ENCODE results near the gene SLC25A11.

The SLC25A11 gene

GRCh38 chr17:4939796-4940554 is at the start of gene SLC25A11, which contains the start of gene RNF167:
Gene SLC25A11, minus strand, starts transcription at chr17:4940046. Its CDS starts 136 bp downstream, at chr17:4939910.
Gene RNF167, plus strand, starts transcription at chr17:4940268. Its CDS starts 642 bp downstream, at chr17:4940910.
- peak; percentile 92 to 97 for DNase-seq (ENCODE audit: extremely low read depth in 1 of 2, low read depth in 1 of 2)

- no peak for DNase-seq (ENCODE audit: extremely low read depth in 1 of 2, low read depth in 1 of 2)
Observed at GRCh38 chr17:4987767-4988567, 48.1 kb upstream of the SLC25A11 start.

- DNase-seq (ENCODE audit: extremely low read depth in 1 of 2, low read depth in 1 of 2), result peak; percentile 77 to 84
Observed at GRCh38 chr17:4986951-4987766, 47.3 kb upstream of the SLC25A11 start, which contains the start of gene CAMTA2. Gene CAMTA2, minus strand, starts transcription at chr17:4987675. Its CDS starts 1,453 bp downstream, at chr17:4986222.

- no peak for DNase-seq (ENCODE audit: extremely low read depth in 1 of 2, low read depth in 1 of 2)
Observed at GRCh38 chr17:4986403-4986802, 46.6 kb upstream of the SLC25A11 start.

- no peak for DNase-seq (ENCODE audit: extremely low read depth in 1 of 2, low read depth in 1 of 2)
Observed at GRCh38 chr17:4982305-4982704, 42.5 kb upstream of the SLC25A11 start.

- no peak for DNase-seq (ENCODE audit: extremely low read depth in 1 of 2, low read depth in 1 of 2)
Observed at GRCh38 chr17:4980644-4981216, 40.9 kb upstream of the SLC25A11 start.

GRCh38 chr17:4978726-4979125 is 38.9 kb upstream of the SLC25A11 start:
- no peak for DNase-seq (ENCODE audit: extremely low read depth in 1 of 2, low read depth in 1 of 2)

- no peak for DNase-seq (ENCODE audit: extremely low read depth in 1 of 2, low read depth in 1 of 2)
Observed at GRCh38 chr17:4974115-4974670, 34.3 kb upstream of the SLC25A11 start.

- no peak for DNase-seq (ENCODE audit: extremely low read depth in 1 of 2, low read depth in 1 of 2)
Observed at GRCh38 chr17:4973256-4974114, 33.6 kb upstream of the SLC25A11 start.

- DNase-seq (ENCODE audit: extremely low read depth in 1 of 2, low read depth in 1 of 2), result no peak
Observed at GRCh38 chr17:4972752-4973151, 32.9 kb upstream of the SLC25A11 start.

- no peak for DNase-seq (ENCODE audit: extremely low read depth in 1 of 2, low read depth in 1 of 2)
Observed at GRCh38 chr17:4972322-4972721, 32.5 kb upstream of the SLC25A11 start.

GRCh38 chr17:4971826-4972225 is 32.0 kb upstream of the SLC25A11 start:
- DNase-seq (ENCODE audit: extremely low read depth in 1 of 2, low read depth in 1 of 2), result no peak

GRCh38 chr17:4970273-4970672 is 30.4 kb upstream of the SLC25A11 start:
- no peak for DNase-seq (ENCODE audit: extremely low read depth in 1 of 2, low read depth in 1 of 2)

- peak in 1 of 2 donors; percentile 43 for DNase-seq (ENCODE audit: extremely low read depth in 1 of 2, low read depth in 1 of 2)
Observed at GRCh38 chr17:4969551-4970173, 29.8 kb upstream of the SLC25A11 start.

- DNase-seq (ENCODE audit: extremely low read depth in 1 of 2, low read depth in 1 of 2), result peak; percentile 37 to 52
Observed at GRCh38 chr17:4969047-4969550, 29.3 kb upstream of the SLC25A11 start.

GRCh38 chr17:4968486-4969046 is 28.7 kb upstream of the SLC25A11 start:
- peak; percentile 16 to 29 for DNase-seq (ENCODE audit: extremely low read depth in 1 of 2, low read depth in 1 of 2)

GRCh38 chr17:4967539-4968485 is 28.0 kb upstream of the SLC25A11 start, which contains the start of gene SPAG7:
Gene SPAG7, minus strand, starts transcription at chr17:4967817. Its CDS starts 13 bp downstream, at chr17:4967804.
- peak; percentile 83 to 87 for DNase-seq (ENCODE audit: extremely low read depth in 1 of 2, low read depth in 1 of 2)
